ENCODE measurements around the gene BAZ1A.
A peak's percentile ranks its signal among the peaks of the same experiment; 100 is the strongest.
"Not testable (repeated sequence)": the region's sequence is repeated elsewhere in the genome, so short reads cannot be mapped to it uniquely, and the experiment has no call there.

BAZ1A gene

DNA sequence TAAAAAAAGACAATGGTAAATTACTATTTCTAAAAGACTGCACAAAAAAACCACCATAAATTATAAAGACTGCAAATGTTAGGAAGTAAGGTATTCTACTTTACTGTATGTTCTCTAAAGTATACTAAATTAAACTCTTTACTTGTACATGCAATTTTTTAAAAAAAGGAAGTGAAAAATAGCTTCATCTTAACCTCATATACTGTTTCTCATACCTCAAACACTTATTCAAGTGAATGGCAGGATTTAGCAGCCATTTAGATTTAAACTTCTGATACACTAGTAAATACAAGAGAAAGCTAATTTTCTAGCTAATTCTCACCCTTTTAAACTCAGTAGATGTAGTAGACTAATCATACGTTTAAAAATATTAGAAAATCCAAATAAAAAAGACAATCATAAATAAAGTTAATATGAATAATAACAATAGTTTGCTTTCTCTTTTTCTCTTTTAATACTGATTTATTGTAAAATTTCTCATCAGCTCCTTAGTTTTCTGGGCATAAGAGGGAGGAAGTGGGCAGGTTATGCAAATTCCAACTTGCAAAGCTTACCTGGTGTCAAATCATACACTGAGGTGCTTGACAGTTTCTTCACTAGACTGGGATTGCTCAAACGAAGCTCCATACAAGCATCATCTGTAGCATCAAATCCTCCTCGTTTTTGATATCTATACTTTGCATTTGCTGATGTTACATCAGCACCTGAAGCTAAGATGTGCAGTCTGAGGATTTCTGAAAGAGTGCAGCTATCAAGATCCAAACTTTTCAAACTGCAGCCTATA, 89.7 kb downstream of the BAZ1A start:
- DNase-seq = no peak

- no peak for DNase-seq
These were observed 93.1 kb downstream of the BAZ1A start for GRCh38 chr14:34782031-34782430.

DNA sequence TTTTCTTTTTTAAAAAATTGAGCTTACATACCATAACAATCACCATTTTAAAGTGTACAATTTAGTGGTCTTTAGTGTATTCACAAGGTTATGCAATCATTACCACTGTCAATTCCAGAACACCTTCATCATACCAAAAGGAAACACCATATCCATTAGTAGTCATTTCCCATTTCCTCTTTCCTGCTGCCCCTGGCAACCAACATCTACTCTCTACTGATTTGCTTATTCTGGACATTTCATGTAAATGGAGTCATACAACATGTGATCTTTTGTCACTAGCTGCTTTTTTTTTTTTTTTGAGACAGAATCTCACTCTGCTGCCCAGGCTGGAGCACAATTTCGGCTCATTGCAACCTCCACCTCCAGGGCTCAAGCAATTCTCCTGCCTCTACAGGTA, 93.9 kb downstream of the BAZ1A start:
- peak; percentile 51 for DNase-seq

DNA sequence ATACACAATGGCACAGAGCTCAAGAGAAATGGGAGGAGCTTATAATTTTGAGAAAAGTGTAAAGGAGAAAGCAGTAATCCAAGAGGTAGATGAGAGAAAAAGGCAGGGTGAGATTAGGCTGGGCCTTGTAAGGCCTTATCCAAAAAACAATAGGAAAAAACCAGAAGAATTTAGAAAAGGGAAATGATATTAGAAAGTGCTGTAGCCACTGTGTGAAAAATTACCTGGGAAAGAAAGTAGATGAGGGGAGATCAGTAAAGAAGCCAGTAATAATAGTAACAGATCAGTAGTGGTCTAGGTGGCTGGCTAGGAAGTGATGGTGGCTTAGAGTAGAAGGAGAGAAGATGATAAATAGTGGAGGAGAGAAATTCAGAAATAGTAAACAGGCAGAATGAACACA, 94.5 kb downstream of the BAZ1A start:
- no peak for DNase-seq

- no peak for DNase-seq
These were observed 96.4 kb downstream of the BAZ1A start for GRCh38 chr14:34778744-34779143.

- no peak for DNase-seq
These were observed 98.5 kb downstream of the BAZ1A start for GRCh38 chr14:34776611-34777010.

GRCh38 chr14:34775922-34776321, 99.2 kb downstream of the BAZ1A start:
- DNase-seq = no peak

DNA sequence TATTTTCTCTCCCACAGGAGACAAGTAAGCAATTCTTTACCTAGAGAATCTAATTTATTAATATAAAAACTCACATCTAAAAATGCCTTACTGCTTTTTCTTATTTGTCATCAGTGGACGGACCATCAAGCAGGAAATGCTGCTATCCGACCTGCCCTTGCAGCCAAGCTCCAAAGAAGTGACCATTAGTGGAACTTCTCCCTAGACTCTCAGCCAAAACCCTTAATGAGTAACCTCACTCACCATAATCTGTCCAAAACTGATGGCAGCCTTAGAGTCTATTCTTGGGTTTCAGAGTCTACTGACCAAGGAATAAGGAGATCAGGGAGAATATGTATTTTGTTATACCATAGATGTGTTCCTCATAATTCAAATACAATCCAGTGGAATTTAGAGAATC, 99.8 kb downstream of the BAZ1A start:
- no peak for DNase-seq

DNA sequence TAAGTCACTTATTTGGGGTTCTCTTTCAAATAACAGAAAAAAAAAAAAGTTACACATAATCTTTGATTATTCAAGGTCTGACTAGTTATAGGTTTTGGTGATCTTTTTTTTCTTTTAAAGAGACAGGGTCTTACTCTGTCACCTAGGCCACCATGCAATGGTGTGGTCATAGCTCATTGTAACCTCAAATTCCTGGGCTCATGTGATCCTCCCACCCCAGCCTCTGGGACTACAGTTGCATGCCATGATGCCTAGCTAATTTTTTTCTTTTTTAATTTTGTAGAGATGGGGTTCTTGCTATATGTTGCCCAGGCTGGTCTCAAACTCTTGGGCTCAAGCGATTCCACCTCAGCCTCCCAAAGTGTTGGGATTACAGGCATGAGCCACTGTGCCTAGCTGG, 104.3 kb downstream of the BAZ1A start:
- no peak for DNase-seq

DNA sequence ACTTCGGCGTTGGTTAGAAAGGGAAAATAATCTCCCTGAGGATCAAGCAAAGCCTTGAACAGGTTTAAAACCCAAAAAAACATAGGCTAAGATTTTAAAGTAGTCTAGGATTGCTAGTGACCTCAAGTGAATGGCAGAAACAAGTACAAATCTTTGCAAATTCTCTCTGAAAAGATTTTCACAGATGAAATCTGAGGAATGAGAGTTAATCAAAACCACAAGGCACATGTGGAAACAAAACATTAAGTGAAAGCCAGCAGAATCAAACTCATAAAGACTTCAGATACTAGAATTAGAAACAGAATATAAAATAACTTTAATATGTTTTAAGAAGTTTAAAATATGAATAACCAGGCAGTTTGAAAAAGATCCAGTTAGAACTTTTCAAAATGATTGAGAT, 108.6 kb downstream of the BAZ1A start:
- DNase-seq = no peak

GRCh38 chr14:34766060-34766459, 109.1 kb downstream of the BAZ1A start:
- no peak for DNase-seq

DNA sequence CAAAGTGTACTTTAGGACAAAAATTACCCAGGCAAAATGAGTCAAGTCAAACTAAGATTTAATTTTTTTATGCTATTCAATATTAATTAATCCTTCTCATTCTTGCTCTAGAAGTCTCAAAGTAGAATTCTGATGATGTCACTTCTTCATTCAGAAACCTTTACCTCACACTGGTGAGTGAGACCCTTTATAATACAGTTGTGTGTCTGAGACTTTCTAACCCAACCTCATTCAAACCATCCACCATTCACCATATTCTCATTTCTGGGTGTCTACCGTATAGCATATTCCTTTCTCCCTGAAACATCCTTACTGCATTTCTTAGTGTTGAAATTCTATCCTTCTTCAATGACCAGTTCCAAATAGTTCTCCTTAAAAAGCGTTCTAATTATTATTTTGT, 119.9 kb downstream of the BAZ1A start:
- DNase-seq = no peak

GRCh38 chr14:34754687-34755086, 120.5 kb downstream of the BAZ1A start:
- DNase-seq = no peak

- DNase-seq = no peak
These were observed 124.5 kb downstream of the BAZ1A start for GRCh38 chr14:34750670-34751069.

DNA sequence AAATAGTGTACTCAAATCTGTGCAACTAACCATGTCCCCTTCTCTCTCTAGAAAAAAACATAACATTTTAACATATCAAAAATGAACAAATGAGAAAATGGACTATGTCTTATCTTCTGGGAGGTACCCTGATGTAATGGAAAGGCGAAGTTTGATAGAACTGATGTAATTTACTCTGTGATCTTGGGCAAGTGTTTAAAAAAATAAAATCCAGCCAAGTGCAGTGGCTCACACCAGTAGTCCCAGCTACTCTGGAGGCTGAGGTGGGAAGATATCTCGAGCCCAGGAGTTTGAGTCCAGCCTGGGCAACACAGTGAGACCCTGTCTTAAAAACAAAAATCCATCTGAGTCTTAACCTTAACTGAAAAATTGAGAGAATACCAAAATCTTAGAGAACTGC, 124.9 kb downstream of the BAZ1A start:
- DNase-seq = no peak

DNA sequence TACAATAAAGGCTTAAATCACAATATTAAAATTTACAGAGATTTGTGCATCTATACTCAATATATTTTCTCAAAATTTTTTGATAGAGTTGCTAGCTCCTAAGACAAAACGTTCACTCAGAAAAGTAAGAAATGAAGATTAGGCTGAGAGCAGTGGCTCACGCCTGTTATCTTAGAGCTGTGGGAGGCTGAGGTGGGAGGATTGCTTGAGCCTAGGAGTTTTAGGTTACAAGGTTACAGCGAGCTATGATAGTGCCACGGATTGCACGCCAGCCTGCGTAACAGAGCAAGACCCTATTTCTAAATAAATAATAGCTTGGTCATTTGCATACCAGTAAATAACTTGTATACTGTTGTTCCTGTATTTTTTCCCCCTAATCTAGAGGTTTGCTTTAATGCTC, 125.8 kb downstream of the BAZ1A start:
- DNase-seq = no peak

GRCh38 chr14:34742270-34743115, 132.7 kb downstream of the BAZ1A start:
- no peak for DNase-seq

DNA sequence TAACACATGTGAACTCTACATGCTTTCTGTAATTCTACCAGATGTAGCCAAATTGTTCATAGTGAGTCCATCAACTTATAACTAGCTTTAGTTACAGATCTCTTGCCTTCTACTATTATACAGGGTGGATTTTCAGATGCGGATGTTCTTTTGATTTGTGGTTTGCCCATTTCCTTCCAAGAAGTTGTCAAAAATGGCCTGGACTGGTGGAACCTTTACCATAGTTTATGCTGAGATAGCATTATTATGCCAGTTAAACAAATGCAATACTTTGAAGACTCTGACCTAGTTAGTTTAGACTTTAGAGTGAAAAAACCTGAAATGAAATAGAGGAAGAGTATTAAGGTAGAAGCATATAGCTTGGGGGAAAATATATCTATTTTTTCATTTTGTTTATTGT, 133.3 kb downstream of the BAZ1A start:
- no peak for DNase-seq

GRCh38 chr14:34740139-34740538, 135.0 kb downstream of the BAZ1A start:
- not testable (repeated sequence) for DNase-seq

DNA sequence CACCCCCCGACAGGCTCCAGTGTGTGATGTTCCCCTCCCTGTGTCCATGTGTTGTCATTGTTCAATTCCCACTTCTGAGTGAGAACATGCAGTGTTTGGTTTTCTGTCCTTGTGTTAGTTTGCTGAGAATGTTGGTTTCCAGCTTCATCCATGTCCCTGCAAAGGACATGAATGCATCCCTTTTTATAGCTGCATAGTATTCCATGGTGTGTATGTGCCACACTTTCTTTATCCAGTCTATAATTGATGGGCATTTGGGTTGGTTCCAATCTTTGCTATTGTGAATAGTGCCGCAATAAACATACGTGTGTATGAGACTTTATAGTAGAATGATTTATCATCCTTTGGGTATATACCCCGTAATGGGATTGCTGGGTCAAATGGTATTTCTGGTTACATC, 138.1 kb downstream of the BAZ1A start:
- DNase-seq = not testable (repeated sequence)

DNA sequence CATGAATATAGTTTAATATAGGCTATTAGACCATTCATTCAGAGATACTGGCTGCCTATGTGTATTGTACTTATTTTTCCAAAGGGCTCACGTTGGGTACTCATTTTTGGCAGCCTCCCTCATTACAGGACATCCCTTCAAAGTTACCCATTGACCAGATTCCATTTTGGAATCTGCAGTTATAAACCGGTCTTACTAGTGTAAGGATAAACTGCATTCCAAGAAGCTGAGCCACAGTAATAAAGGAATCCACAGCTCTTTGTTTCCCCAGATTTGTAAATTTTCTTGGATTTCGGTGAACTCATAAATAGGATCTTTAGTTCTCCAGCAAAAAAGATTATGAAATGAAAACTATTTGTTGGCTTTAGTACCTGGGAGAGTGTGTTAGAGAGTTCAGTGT, 141.9 kb downstream of the BAZ1A start:
- DNase-seq = no peak

DNA sequence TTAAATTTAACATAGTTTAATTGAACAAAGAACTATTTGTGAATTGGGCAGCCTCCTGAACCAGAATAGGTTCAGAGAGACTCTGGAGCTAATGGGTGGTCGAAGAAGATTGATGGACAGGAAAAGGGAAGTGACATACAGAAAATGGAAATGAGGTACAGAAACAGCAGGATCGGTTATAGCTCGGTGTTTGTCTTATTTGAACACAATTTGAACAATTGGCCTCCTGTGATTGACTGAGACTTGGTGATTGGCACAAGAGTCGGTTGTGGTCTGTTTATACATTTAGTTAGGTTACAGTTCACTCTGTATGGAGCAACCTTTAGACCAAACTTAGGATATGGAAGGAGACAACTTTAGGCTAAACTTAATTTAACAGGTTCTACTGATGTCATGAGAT, 142.4 kb downstream of the BAZ1A start:
- no peak for DNase-seq

- no peak for DNase-seq
These were observed 151.3 kb downstream of the BAZ1A start for GRCh38 chr14:34723867-34724266.

Data from activated CD4-positive, alpha-beta T cell treated with anti-CD3 and anti-CD28 coated beads, Interleukin-10, Interleukin-2, amounts not matched to agents 100 ng/mL and 50 ng/mL, durations not matched to agents 16 hours and 8 hours (primary cell).